Activated naive CD4-positive, alpha-beta T cell treated with anti-CD3 and anti-CD28 coated beads, Interleukin-2, amount 50 U/mL, for 24 hours (primary cell): ENCODE measurements around the gene KCNH8.

ENCODE experiments used
- H3K27ac Mint-ChIP-seq: one replicate; pipeline ENCODE4 v1.8.0; 2021; ENCODE audit warnings: mild to moderate bottlenecking, mixed read lengths
- H3K27me3 Mint-ChIP-seq: one replicate; pipeline ENCODE4 v1.8.0; 2021; ENCODE audit warnings: mixed read lengths
- H3K36me3 Mint-ChIP-seq: one replicate; pipeline ENCODE4 v1.8.0; 2021; ENCODE audit warnings: mixed read lengths
- H3K4me1 Mint-ChIP-seq: one replicate; pipeline ENCODE4 v1.8.0; 2021; ENCODE audit warnings: mixed read lengths
- H3K4me3 Mint-ChIP-seq: one replicate; pipeline ENCODE4 v1.8.0; 2021; ENCODE audit warnings: mild to moderate bottlenecking, mixed read lengths
- H3K9me3 Mint-ChIP-seq: one replicate; pipeline ENCODE4 v1.8.0; 2021; ENCODE audit warnings: mixed read lengths

KCNH8 gene

DNA sequence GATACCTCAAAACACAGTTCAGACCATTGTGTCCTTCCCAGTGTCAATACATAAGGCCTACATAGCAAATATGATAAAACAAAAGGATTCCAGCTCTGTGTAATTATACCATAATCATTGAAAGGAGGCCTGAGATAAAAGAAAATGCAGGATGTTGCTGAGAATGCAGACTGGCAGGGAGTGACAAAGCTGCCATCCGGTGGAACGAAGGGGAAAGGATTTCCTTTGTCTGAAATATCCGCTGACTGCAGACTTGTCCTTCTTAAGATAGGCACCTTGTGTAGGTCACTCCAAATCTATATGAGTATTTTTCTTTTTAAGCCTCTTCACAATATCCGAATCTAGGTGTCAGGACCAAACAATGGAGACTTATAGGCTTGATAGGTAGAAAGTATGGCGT is 108.0 kb downstream of the KCNH8 start:
- H3K4me3 Mint-ChIP-seq: no peak overlapping the region
- H3K36me3 Mint-ChIP-seq: no peaks in the 10 kb centered on the region
- H3K27ac Mint-ChIP-seq: no peak overlapping the region
- H3K4me1 Mint-ChIP-seq: peaks cover 6% of the 10 kb centered on the region
- peaks cover 2% of the 10 kb centered on the region for H3K27me3 Mint-ChIP-seq
- no peaks in the 10 kb centered on the region for H3K9me3 Mint-ChIP-seq

- no peak overlapping the region for H3K4me3 Mint-ChIP-seq
- peaks cover 10% of the 10 kb centered on the region for H3K27me3 Mint-ChIP-seq
- H3K9me3 Mint-ChIP-seq: no peaks in the 10 kb centered on the region
- H3K4me1 Mint-ChIP-seq: no peaks in the 10 kb centered on the region
- no peaks in the 10 kb centered on the region for H3K36me3 Mint-ChIP-seq
- H3K27ac Mint-ChIP-seq: no peak overlapping the region
Observed at GRCh38 chr3:19263606-19264005, 115.3 kb downstream of the KCNH8 start.

- no peaks in the 10 kb centered on the region for H3K36me3 Mint-ChIP-seq
- H3K4me3 Mint-ChIP-seq: no peak overlapping the region
- H3K27ac Mint-ChIP-seq: no peak overlapping the region
- H3K27me3 Mint-ChIP-seq: peaks cover 10% of the 10 kb centered on the region
- H3K4me1 Mint-ChIP-seq: no peaks in the 10 kb centered on the region
- H3K9me3 Mint-ChIP-seq: no peaks in the 10 kb centered on the region
Observed at GRCh38 chr3:19264424-19264823, 116.1 kb downstream of the KCNH8 start.

DNA sequence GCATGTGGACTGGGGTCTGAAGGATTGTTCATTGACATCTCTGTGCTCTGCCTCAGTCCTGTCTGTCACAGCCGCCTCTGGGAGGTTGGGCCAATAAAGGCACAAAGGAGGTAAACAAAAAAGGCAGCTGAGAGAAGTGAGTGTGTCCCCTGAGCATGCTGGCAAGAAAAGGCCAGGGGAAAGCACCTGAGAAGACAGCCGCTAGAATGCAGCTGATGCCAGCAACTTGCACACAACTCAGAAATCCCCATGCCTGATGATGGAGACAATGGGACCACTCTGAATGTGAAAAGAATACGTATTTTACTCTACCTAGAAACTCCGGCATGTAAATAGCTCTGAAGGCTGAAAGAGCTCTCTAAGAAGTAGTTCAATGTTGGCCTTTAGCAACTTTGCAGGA is 118.7 kb downstream of the KCNH8 start:
- Mint-ChIP-seq H3K36me3 (no peaks in the 10 kb centered on the region), H3K27me3 (peaks cover 10% of the 10 kb centered on the region), H3K27ac (no peak overlapping the region), H3K4me1 (no peaks in the 10 kb centered on the region), H3K4me3 (no peak overlapping the region), H3K9me3 (no peaks in the 10 kb centered on the region)

- H3K9me3 Mint-ChIP-seq: no peaks in the 10 kb centered on the region
- H3K4me3 Mint-ChIP-seq: no peak overlapping the region
- no peaks in the 10 kb centered on the region for H3K36me3 Mint-ChIP-seq
- peaks cover 10% of the 10 kb centered on the region for H3K27me3 Mint-ChIP-seq
- no peak overlapping the region for H3K27ac Mint-ChIP-seq
- H3K4me1 Mint-ChIP-seq: no peaks in the 10 kb centered on the region
Observed at GRCh38 chr3:19270481-19270880, 122.2 kb downstream of the KCNH8 start.

DNA sequence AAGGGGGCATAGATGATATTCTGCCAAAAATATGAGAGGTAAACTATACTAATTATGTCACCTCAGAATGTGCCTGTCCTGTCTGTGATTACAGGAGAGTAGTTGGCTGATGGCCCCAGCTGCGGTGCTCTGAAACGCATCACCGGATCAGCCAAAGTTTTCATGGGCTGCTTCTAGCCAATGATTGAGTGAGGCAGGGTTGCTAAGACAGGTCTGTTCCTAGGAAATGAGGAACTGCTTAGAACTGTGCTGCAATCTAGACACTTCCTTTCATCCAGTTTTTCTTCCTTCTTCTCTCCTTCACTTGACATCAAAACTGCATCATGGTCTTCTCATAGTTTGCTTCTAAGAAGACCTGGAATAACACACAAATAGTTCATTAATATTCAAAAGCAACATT is 124.0 kb downstream of the KCNH8 start:
- Mint-ChIP-seq H3K27ac (no peak overlapping the region), H3K4me3 (no peak overlapping the region), H3K36me3 (no peaks in the 10 kb centered on the region), H3K27me3 (peaks cover 5% of the 10 kb centered on the region), H3K9me3 (no peaks in the 10 kb centered on the region), H3K4me1 (no peaks in the 10 kb centered on the region)

GRCh38 chr3:19273091-19273490 is 124.8 kb downstream of the KCNH8 start:
- Mint-ChIP-seq H3K27ac (no peak overlapping the region), H3K9me3 (no peaks in the 10 kb centered on the region), H3K27me3 (peaks cover 3% of the 10 kb centered on the region), H3K36me3 (no peaks in the 10 kb centered on the region), H3K4me1 (no peaks in the 10 kb centered on the region), H3K4me3 (no peak overlapping the region)

GRCh38 chr3:19274576-19274975 is 126.3 kb downstream of the KCNH8 start:
- Mint-ChIP-seq H3K4me3 (no peak overlapping the region), H3K9me3 (no peaks in the 10 kb centered on the region), H3K27me3 (peaks cover 1% of the 10 kb centered on the region), H3K4me1 (no peaks in the 10 kb centered on the region), H3K36me3 (no peaks in the 10 kb centered on the region), H3K27ac (no peak overlapping the region)

GRCh38 chr3:19284974-19285373 is 136.7 kb downstream of the KCNH8 start:
- Mint-ChIP-seq H3K9me3 (no peaks in the 10 kb centered on the region), H3K27ac (no peak overlapping the region), H3K4me3 (no peak overlapping the region), H3K27me3 (no peaks in the 10 kb centered on the region), H3K4me1 (no peaks in the 10 kb centered on the region), H3K36me3 (no peaks in the 10 kb centered on the region)

DNA sequence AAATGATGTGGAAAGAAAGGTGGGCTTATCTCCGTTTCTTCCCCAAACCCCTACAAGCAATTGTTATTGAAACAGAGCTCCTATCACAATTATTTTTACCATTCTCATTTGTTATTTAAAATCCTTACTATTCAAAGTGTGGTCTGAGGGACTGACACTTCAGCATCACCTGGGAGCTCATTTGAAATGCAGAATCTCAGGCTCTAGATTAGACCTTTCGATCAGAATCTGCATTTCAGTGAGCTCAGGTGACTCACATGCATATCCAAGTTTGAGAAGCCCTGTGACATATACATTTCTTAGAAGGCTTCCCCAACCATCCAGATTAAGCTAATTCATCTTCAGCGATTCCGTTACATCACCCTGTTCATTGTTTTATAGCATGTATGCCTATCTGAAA is 145.0 kb downstream of the KCNH8 start:
- Mint-ChIP-seq H3K9me3 (no peaks in the 10 kb centered on the region), H3K27me3 (peaks cover 3% of the 10 kb centered on the region), H3K4me3 (no peak overlapping the region), H3K27ac (no peak overlapping the region), H3K36me3 (no peaks in the 10 kb centered on the region), H3K4me1 (no peaks in the 10 kb centered on the region)

DNA sequence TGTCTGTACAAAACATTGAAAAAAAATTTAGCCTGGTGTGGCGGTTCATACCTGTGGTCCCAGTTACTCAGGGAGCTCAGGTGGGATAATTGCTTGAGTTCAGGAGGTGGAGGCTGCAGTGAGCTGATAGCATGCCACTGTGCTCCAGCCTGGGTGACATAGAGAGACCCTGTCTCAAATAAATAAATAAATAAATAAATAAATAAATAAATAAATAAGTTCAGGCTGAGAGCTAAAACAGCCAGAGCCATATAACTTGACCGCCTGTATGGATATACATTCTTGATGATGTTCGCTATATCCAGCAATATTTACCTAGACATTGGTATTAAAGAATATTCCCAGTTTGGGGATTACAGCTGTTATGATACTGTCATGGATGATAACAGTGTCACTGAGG is 146.9 kb downstream of the KCNH8 start:
- Mint-ChIP-seq H3K27ac (no peak overlapping the region), H3K4me1 (no peaks in the 10 kb centered on the region), H3K4me3 (no peak overlapping the region), H3K36me3 (no peaks in the 10 kb centered on the region), H3K9me3 (no peaks in the 10 kb centered on the region), H3K27me3 (peaks cover 4% of the 10 kb centered on the region)

GRCh38 chr3:19331931-19332330 is 183.6 kb downstream of the KCNH8 start:
- no peaks in the 10 kb centered on the region for H3K36me3 Mint-ChIP-seq
- H3K27ac Mint-ChIP-seq: no peak overlapping the region
- peaks cover 5% of the 10 kb centered on the region for H3K9me3 Mint-ChIP-seq
- H3K4me1 Mint-ChIP-seq: no peaks in the 10 kb centered on the region
- peaks cover 2% of the 10 kb centered on the region for H3K27me3 Mint-ChIP-seq
- no peak overlapping the region for H3K4me3 Mint-ChIP-seq

- Mint-ChIP-seq H3K27me3 (no peaks in the 10 kb centered on the region), H3K27ac (no peak overlapping the region), H3K4me1 (no peaks in the 10 kb centered on the region), H3K4me3 (no peak overlapping the region), H3K9me3 (peaks cover 5% of the 10 kb centered on the region), H3K36me3 (no peaks in the 10 kb centered on the region)
Observed at GRCh38 chr3:19334120-19334519, 185.8 kb downstream of the KCNH8 start.

GRCh38 chr3:19338769-19339168 is 190.5 kb downstream of the KCNH8 start:
- H3K9me3 Mint-ChIP-seq: no peaks in the 10 kb centered on the region

DNA sequence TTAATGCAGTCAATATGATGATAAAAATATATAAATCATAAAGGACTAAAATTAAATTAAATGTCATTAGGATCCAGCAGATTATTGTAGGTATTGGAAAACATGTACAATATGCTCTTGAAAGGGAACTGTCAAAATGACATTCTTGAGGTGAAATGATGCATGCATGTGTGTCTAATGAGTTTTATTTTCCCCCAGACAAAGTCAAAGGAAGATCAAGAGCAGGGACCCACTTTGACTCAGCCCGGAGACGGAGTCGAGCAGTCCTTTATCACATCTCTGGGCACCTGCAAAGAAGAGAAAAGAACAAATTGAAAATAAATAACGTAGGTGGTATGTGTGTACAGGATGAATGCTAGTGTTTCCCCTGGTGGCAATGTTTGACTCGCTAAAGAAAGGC is 194.1 kb downstream of the KCNH8 start:
- H3K27ac Mint-ChIP-seq: no peak overlapping the region
- H3K9me3 Mint-ChIP-seq: no peaks in the 10 kb centered on the region
- H3K36me3 Mint-ChIP-seq: no peaks in the 10 kb centered on the region
- no peaks in the 10 kb centered on the region for H3K4me1 Mint-ChIP-seq
- H3K4me3 Mint-ChIP-seq: no peak overlapping the region
- peaks cover 7% of the 10 kb centered on the region for H3K27me3 Mint-ChIP-seq

More at GRCh38 chr3:19338769-19339168, 190.5 kb downstream of the KCNH8 start:
- H3K27ac Mint-ChIP-seq: no peak overlapping the region
- H3K4me1 Mint-ChIP-seq: no peaks in the 10 kb centered on the region
- no peaks in the 10 kb centered on the region for H3K36me3 Mint-ChIP-seq
- H3K4me3 Mint-ChIP-seq: no peak overlapping the region
- peaks cover 6% of the 10 kb centered on the region for H3K27me3 Mint-ChIP-seq

- Mint-ChIP-seq H3K4me3 (no peak overlapping the region), H3K27ac (no peak overlapping the region), H3K36me3 (no peaks in the 10 kb centered on the region), H3K27me3 (peaks cover 8% of the 10 kb centered on the region), H3K4me1 (no peaks in the 10 kb centered on the region), H3K9me3 (no peaks in the 10 kb centered on the region)
Observed at GRCh38 chr3:19346759-19347158, 198.4 kb downstream of the KCNH8 start.

GRCh38 chr3:19347671-19348070 is 199.4 kb downstream of the KCNH8 start:
- H3K4me1 Mint-ChIP-seq: no peaks in the 10 kb centered on the region
- H3K27me3 Mint-ChIP-seq: peaks cover 8% of the 10 kb centered on the region
- H3K4me3 Mint-ChIP-seq: no peak overlapping the region
- no peaks in the 10 kb centered on the region for H3K36me3 Mint-ChIP-seq
- H3K9me3 Mint-ChIP-seq: no peaks in the 10 kb centered on the region
- H3K27ac Mint-ChIP-seq: no peak overlapping the region
